Subcutaneous adipose tissue (tissue), 4 donors: ENCODE data around the gene PURA. TPM values are rescaled to one million over a fixed set of nuclear protein-coding genes. Genes with fewer than 3 reads are reported as not detected.

Source experiments
- total RNA-seq, 4 donors: library from RNA; depleted of rRNA; stranded (reverse); fragments of >200 nt; gene quantifications; one replicate each; pipeline ENCODE4 v1.1.0, GENCODE V29; 2016
- TF ChIP-seq, protein P1 (sequence below): fragments of 450-650 bp; IDR thresholded peaks from one replicate; pipeline ENCODE4 v1.5.1; 2016; ENCODE audit warnings: low read depth, mild to moderate bottlenecking, control low read depth, antibody characterized with exemption, moderate library complexity

The PURA gene
- total RNA-seq, 4 donors from 2014 or later: 25.6 to 41.7 (median 31.5) TPM

DNA sequence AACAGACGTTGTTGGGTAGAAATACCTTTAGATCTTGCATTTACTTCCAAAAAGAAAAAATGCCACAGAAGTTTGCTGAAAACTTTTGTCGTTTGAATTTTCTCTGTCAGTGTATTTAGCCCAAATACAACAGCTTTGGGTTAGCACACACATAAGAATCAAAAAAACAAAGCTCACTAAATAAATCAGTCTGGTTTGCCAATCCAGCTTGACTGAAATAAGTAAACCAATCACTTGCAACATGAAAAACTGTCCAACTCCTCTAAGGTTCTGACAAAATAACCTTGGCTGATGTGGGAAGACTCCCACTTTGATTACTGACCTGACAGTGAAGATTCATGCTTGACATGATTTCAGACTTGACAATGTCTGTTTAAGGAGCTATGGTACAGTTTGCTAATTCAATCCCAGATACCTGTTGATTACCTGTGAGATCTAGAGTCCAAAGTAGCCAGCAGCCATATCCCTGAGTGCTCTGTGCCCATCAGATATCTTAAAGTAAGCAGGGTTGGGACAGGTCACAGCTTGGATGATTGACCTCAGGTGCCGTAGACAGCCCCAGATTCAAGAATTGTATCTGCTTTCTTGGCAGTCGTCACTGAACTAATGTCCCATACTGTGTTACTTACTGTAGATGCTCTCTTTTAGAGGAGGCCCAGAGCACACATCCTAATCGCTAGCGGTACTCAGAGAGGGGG lies 12.6 kb downstream of the PURA start:
- TF ChIP-seq, protein P1, sequence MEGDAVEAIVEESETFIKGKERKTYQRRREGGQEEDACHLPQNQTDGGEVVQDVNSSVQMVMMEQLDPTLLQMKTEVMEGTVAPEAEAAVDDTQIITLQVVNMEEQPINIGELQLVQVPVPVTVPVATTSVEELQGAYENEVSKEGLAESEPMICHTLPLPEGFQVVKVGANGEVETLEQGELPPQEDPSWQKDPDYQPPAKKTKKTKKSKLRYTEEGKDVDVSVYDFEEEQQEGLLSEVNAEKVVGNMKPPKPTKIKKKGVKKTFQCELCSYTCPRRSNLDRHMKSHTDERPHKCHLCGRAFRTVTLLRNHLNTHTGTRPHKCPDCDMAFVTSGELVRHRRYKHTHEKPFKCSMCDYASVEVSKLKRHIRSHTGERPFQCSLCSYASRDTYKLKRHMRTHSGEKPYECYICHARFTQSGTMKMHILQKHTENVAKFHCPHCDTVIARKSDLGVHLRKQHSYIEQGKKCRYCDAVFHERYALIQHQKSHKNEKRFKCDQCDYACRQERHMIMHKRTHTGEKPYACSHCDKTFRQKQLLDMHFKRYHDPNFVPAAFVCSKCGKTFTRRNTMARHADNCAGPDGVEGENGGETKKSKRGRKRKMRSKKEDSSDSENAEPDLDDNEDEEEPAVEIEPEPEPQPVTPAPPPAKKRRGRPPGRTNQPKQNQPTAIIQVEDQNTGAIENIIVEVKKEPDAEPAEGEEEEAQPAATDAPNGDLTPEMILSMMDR: no peak

- TF ChIP-seq, protein P1: no peak
Observed at GRCh38 chr5:140128376-140128775, 14.5 kb downstream of the PURA start.

- TF ChIP-seq, protein P1: no peak
Observed at GRCh38 chr5:140130949-140131733, 17.2 kb downstream of the PURA start.

DNA sequence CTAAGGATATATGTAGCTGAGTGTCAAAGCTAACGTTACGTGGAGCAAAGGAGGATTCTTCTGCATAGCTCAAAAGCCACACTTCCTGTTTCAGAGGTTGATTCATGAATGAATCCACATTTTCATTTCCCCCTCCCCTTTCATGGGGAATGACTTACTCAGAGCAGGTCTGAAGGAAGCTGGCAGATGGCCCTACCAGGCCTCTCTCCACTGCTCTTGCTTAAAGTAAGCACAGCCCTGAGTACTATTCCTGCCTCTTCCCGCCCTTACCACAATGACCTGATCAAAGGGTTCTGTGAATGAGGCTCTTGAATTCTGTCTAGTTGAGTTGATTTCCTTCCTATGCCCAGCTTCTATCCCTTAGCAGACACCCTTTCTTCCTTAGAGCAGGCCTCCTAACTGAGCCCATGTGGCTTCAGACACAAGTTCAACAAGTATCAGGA lies 18.1 kb downstream of the PURA start:
- TF ChIP-seq, protein P1: no peak

- TF ChIP-seq, protein P1: no peak
Observed at GRCh38 chr5:140133514-140134167, 19.7 kb downstream of the PURA start.

DNA sequence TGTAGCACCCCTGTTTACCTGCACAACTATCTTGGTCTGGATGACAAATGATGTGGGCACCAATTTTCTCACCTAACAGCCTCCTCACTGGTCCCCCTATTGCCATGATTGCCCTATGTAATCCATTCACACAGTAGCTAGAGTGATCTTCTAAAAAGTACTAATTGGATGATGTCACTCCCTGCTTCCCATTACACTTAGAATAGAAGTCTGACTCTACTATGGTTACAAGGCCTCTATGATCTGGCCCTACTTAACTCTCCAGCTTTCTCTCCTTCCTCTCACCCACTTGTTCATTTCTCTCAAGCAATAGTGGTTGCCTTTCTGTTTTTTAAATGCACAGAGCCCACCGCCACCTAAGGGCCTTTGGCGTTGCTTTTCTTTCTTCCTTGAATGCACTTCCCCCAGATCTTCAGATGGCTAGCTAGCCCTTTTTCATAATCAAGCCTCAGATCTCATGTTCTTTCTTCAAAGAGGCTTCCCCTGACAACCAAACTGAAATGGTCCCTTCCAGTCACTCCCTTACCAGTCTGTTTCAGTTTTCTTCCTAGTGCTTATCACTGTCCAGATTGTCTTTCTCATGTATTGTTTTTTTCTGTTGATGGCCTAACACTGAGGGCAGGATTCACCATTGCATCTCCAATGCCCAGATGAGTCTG lies 20.5 kb downstream of the PURA start:
- TF ChIP-seq, protein P1: no peak

GRCh38 chr5:140135127-140135526 lies 21.2 kb downstream of the PURA start:
- TF ChIP-seq, protein P1: no peak
